Erythroblast (primary cell): ENCODE data around the gene TTC27.

Experiments used
- GATA1 ChIP-seq: IDR thresholded peaks from 2 replicates; pipeline ENCODE4 v1.6.1; 2011; ENCODE audit warnings: low read depth, mild to moderate bottlenecking, control low read depth, low read length, moderate library complexity
- POLR2A ChIP-seq: IDR thresholded peaks from 2 replicates; pipeline ENCODE4 v1.6.1; 2011; ENCODE audit warnings: mild to moderate bottlenecking, low read length

DNA sequence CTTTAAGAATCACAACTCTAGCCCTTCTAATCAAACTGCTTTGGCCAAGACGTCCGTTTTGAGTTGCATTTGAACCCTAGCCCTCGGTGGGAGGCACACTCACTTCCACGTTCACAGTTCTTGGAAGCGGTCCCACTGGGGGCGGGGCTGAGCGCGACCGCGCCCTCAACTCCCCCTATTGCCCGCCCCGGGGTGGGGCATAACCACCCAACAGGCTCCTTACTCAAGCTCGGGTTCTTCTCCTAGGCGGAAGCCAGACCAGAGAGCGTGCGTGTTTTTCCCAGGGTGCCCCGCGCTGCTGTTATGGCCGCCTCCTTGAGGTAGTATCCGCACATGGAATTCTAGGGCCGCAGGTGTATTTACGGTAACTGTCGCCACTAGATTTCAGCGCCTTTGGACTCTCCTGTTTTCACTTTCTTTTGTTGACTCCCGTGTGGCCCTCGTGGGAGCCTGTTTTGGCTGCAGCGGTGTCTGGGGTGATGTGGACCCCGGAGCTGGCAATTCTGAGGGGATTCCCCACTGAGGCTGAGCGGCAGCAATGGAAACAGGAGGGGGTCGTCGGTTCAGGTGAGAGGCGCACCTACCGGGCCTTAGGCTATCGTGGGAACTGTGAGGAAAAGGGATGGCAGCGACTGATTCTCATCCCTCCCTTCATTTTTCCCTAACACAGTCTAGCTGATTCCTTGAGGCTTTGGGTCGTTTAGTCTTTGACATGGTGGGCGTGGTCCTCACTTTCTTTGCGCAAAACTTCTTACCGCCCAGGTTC lies at the start of gene TTC27:
- TF ChIP-seq POLR2A (peak; percentile 67), GATA1 (no peak)
